ENCODE measurements around the gene ARL8A.

ARL8A gene

DNA sequence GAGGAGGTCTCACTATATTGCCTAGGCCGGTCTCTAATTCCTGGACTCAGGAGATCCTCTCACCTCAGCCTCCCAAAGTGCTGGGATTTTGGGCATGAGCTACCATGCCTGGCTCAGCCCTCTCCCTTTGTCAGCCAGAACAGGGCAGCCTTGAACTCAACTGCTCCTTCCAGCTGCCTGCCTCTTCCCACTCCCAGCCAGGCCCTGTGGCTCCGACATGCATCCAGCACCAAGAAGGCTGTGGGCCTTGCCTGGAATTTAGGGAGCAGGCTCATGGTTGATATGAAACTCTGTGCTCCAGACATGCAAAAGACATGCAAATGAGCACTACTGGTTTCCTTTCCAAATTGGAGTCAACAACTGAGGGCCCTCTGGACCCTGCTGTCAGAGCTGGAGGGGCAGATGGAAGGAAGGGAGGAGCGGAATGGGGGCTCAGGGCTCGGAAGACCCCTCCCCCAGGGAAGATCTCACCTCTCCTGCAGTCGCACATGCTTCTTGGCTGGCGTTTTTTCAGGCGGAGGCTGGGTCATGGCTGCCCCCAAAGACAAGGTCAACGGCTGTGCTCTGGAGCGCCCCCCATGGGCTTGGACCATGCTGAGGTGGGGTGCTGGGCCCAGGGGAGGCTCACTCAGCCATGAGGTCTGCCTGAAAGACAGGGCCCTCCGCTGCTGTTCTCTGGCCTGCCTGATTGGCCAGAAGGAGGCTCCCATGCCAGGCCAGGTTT lies 14.4 kb upstream of the ARL8A start:
- no peaks in the 10 kb centered on the region for H3K27me3 Mint-ChIP-seq
- H3K36me3 Mint-ChIP-seq, result peaks cover 49% of the 10 kb centered on the region
- CTCF ChIA-PET, result interaction anchor here (1.3 to 5.5 kb wide), 3 partner anchors 12 to 115 kb away, joined by 4 to 34 read pairs (median 19); no protein-coding TSS in a partner anchor
- peaks cover 79% of the 10 kb centered on the region for H3K4me1 Mint-ChIP-seq
- no peaks in the 10 kb centered on the region for H3K9me3 Mint-ChIP-seq
- H3K4me3 Mint-ChIP-seq, result peak overlapping the region; percentile 93
- H3K27ac Mint-ChIP-seq, result peak overlapping the region; percentile 99
- peak; percentile 49 for DNase-seq

DNA sequence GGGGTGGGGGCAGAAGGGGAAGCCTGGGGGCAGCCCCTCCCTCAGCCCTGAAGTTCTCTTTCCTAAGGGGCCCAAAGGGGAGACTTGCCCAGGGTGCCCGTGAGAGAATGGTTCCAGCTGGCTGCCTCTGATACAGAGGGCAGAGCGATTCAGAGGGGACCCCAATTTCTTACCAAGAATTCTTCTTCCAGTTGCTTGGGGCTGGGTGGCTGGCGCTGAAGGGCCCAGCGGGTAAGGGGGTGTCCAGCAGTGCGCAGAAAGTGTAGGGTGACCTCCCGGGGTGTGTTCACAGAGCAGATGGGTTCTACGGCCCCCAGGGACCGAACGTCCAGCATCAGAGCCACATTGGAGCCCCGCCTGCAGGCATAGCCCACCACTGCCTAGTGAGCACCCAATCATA lies 13.4 kb upstream of the ARL8A start:
- Mint-ChIP-seq H3K9me3 (no peaks in the 10 kb centered on the region), H3K27me3 (no peaks in the 10 kb centered on the region), H3K27ac (peak overlapping the region; percentile 71), H3K4me1 (peaks cover 73% of the 10 kb centered on the region), H3K4me3 (peak overlapping the region; percentile 38), H3K36me3 (peaks cover 57% of the 10 kb centered on the region)
- DNase-seq, result no peak
- CTCF ChIA-PET, result interaction anchor here (1.0 to 1.2 kb wide), 2 partner anchors 12 to 35 kb away, joined by 3 to 4 read pairs; partner anchors contain the start of gene LGR6

DNA sequence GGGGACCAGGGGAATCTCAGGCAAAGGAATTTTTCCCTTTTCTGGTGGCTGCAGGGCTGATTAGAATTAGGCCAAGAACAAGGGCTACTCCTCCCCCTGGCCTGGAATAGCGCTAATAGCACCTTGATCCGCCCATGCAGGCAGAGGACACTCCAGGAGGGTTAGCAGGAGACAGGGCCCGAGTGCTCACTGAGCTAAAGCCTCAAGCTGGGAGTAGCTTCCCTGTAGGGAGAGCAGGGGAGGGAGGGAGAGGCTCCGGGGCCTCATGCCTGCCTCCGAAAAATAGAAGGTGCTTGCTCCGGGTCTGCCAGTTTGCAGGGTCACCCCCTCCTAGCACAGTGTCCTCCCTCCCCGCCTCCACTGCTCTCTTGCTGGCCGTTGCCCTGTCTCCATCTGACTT lies 12.1 kb upstream of the ARL8A start:
- Mint-ChIP-seq H3K27me3 (no peaks in the 10 kb centered on the region), H3K4me3 (no peak overlapping the region), H3K27ac (no peak overlapping the region), H3K9me3 (no peaks in the 10 kb centered on the region), H3K4me1 (peaks cover 59% of the 10 kb centered on the region), H3K36me3 (peaks cover 68% of the 10 kb centered on the region)
- no peak for DNase-seq
- CTCF ChIA-PET, result interaction anchor here (1.2 to 3.5 kb wide), 2 partner anchors 9 to 10 kb away, joined by 4 to 22 read pairs; no protein-coding TSS in a partner anchor

DNA sequence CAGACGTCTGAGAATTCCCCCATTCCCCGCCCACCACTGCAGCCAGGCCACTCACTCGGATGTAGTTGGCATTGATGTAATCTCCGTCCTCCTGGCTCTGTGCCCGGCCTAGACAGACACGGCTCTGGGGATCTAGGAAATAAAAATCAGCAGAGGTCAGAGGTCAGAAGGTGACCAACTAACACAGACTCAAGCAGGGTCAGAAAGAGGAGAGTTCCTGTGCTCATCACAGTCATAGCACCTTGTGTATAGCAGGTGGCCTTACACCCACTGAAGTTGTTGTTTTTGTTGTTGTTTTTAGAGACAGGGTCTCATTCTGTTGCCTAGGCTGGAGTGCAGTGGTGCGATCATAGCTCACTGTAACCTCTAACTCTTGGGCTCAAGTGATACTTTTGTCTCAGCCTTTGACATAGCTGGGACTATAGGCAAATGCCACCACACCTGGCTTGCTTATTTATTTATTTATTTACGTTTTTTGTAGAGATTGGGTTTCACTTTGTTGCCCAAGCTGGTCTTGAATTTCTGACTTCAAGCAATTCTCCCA lies 11.0 kb upstream of the ARL8A start:
- Mint-ChIP-seq H3K36me3 (peaks cover 75% of the 10 kb centered on the region), H3K9me3 (no peaks in the 10 kb centered on the region), H3K4me3 (no peak overlapping the region), H3K27me3 (no peaks in the 10 kb centered on the region), H3K27ac (no peak overlapping the region), H3K4me1 (peaks cover 49% of the 10 kb centered on the region)
- CTCF ChIA-PET, result interaction anchor here (1.1 to 3.6 kb wide), 17 partner anchors 7 to 161 kb away, joined by 3 to 27 read pairs (median 6); partner anchors contain the start of gene ARL8A
- DNase-seq, result no peak

DNA sequence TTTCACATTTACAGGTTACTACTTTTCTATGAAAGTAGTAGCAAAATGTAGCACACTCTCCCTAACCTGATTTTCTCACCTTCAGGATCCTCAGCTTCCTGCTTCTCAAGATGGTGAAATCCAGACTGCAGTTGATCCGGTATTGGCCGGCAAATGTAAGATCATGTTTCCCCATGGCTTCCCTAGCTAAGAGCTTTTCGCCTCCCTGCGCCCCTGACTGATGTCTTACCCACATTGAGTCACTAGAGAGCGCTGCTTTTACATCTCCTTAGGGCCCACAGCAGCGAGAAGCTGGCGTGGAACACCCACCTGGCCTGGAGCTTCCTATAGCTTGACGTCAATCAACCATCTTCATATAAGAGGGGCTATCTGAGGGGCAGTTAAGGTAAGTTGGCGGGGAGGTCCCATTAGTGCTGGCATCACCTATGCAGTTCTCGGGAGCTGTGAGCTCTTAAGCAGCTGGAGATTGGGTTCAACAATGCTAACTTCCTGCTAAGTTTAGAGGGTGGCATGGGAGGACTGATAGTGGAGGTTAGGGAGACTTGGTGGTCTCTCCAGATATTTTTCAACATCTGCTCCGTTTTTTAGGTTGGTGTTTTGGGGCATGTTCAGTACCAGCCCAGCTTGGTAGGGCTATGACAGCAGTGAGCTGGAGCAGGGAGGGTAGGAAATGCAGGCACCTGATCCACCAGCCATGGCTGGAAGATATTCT lies 10.4 kb upstream of the ARL8A start:
- Mint-ChIP-seq H3K36me3 (peaks cover 77% of the 10 kb centered on the region), H3K4me3 (no peak overlapping the region), H3K4me1 (peaks cover 47% of the 10 kb centered on the region), H3K27me3 (no peaks in the 10 kb centered on the region), H3K27ac (peak overlapping the region; percentile 62), H3K9me3 (no peaks in the 10 kb centered on the region)
- CTCF ChIA-PET, result interaction anchor here (1.1 to 3.6 kb wide), 20 partner anchors 8 to 161 kb away, joined by 3 to 27 read pairs (median 6); partner anchors contain the start of gene ARL8A
- peak; percentile 70 for DNase-seq

DNA sequence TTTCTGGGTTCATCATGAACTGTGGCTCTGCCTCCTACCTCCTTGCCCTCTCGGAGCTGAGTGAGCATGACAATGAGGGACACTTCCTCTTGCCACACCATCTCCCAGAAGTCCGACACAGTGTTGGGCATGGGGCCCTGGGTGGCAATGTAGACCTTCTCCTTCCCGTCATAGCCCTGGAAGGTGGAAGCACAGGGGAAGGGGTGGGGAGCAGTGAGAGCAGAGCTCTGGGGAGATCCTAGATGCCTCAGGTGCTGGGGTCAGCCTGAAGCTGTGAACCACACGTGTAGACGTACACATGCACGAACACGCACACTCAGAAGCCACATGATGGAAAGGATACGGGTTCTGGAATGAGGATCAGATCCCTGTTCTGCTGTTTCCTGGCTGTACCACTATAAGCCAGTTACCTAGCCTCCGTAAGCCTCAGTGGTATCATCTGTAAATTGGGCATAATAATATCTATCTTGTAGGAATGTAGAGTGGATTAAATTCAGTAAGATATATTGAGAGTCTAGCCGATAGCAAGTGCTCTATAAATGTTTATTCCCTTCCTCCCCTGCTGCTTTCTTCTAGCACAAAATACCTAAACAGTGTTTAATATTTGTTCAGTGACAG lies 9.7 kb upstream of the ARL8A start:
- H3K4me1 Mint-ChIP-seq, result peaks cover 44% of the 10 kb centered on the region
- CTCF ChIA-PET, result interaction anchor here (1.1 to 3.6 kb wide), 19 partner anchors 8 to 162 kb away, joined by 3 to 27 read pairs (median 6); partner anchors contain the start of gene ARL8A
- H3K9me3 Mint-ChIP-seq, result no peaks in the 10 kb centered on the region
- H3K27me3 Mint-ChIP-seq, result no peaks in the 10 kb centered on the region
- peaks cover 75% of the 10 kb centered on the region for H3K36me3 Mint-ChIP-seq
- no peak overlapping the region for H3K4me3 Mint-ChIP-seq
- no peak for DNase-seq
- peak overlapping the region; percentile 62 for H3K27ac Mint-ChIP-seq

DNA sequence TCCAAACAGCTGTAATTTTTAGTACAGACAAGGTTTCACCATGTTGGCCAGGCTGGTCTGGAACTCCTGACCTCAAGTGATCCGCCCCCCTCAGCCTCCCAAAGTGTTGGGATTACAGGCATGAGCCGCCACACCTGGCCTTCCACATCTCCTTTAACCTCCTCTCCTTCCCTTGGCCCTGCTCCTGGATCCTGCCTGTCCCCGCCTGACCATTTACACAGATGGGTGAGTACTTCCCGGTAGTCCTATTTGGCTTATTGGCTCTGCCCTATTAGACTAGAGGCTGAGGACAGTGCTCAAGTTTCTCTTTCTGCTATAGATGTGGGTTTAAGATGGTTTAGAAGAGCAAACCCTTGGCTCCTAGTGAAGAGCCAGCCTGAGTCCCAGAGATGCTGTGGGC lies 8.7 kb upstream of the ARL8A start:
- DNase-seq, result no peak
- CTCF ChIA-PET, result interaction anchor here (1.2 to 3.6 kb wide), 4 partner anchors 13 to 163 kb away, joined by 3 to 27 read pairs (median 18); no protein-coding TSS in a partner anchor
- no peak overlapping the region for H3K27ac Mint-ChIP-seq
- no peak overlapping the region for H3K4me3 Mint-ChIP-seq
- no peaks in the 10 kb centered on the region for H3K27me3 Mint-ChIP-seq
- no peaks in the 10 kb centered on the region for H3K9me3 Mint-ChIP-seq
- peaks cover 37% of the 10 kb centered on the region for H3K4me1 Mint-ChIP-seq
- peaks cover 72% of the 10 kb centered on the region for H3K36me3 Mint-ChIP-seq

DNA sequence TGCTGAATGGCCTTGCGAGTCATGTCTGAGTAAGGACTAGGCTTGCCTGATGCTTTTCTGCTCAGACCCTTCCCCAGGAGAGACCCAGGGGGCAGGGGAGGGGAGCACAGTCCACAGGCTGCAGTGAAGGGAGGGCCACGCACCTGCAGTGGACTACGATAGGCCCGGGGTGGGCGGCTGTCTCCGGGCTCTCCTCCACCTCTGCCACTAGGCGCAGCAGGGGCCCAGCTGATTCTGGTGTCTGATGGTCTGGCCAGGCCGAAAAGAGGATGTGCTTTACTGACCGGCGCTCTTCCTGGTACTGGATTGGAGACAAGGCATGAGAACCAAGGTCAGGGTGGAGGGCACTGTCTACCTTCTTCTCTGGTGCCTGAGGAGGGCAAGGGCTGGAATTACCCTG lies 7.9 kb upstream of the ARL8A start:
- Mint-ChIP-seq H3K4me3 (no peak overlapping the region), H3K27me3 (no peaks in the 10 kb centered on the region), H3K9me3 (no peaks in the 10 kb centered on the region), H3K27ac (no peak overlapping the region), H3K36me3 (peaks cover 69% of the 10 kb centered on the region), H3K4me1 (peaks cover 30% of the 10 kb centered on the region)
- CTCF ChIA-PET, result interaction anchor here (0.7 kb wide), 1 partner anchor 38 kb away, joined by 3 read pairs; no protein-coding TSS in a partner anchor
- no peak for DNase-seq

DNA sequence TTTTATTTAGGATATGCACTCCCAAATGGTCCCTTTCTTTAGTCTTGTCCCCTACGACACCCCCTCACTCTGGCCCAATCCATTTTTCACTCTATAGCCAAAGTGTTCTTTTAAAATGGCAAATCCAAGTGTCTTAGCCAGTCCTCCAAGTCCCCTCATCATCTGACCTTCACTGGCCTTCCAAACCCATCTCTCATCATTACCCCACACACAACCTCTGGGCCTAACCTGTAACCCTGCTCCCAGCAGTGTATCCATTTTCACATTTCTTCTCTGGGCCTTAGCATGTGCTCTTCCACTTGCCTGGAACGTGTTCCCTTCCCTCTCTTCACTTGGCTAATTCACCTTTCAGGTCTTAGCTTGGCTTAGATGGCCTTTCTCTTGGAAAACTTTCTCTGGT lies 6.5 kb upstream of the ARL8A start:
- Mint-ChIP-seq H3K36me3 (peaks cover 63% of the 10 kb centered on the region), H3K27me3 (no peaks in the 10 kb centered on the region), H3K4me3 (no peak overlapping the region), H3K4me1 (peaks cover 25% of the 10 kb centered on the region), H3K9me3 (no peaks in the 10 kb centered on the region), H3K27ac (peak overlapping the region; percentile 24)
- DNase-seq, result no peak
- CTCF ChIA-PET, result no interaction called here

DNA sequence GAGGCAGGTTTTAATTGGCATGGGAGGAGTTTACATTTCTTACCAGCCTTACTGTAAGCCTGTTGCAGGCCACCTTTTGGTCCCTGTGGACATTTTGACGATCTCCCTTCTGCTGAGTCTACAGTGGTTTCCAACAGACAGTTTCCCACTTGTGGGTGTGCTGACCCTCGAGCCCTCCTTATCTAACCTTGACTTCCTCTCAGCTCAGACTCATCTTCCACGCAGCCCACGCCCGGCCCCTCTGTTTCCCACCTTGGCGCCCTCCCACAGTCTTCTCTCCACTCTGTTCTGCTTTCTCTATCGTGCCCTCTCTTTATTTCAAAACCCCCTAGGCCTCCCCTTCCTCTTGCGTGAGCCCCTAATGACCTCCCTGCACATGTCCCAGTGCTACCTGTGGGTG lies 6.1 kb upstream of the ARL8A start:
- Mint-ChIP-seq H3K27ac (peak overlapping the region; percentile 24), H3K4me3 (no peak overlapping the region), H3K36me3 (peaks cover 61% of the 10 kb centered on the region), H3K27me3 (no peaks in the 10 kb centered on the region), H3K9me3 (no peaks in the 10 kb centered on the region), H3K4me1 (peaks cover 24% of the 10 kb centered on the region)
- CTCF ChIA-PET, result no interaction called here
- no peak for DNase-seq

DNA sequence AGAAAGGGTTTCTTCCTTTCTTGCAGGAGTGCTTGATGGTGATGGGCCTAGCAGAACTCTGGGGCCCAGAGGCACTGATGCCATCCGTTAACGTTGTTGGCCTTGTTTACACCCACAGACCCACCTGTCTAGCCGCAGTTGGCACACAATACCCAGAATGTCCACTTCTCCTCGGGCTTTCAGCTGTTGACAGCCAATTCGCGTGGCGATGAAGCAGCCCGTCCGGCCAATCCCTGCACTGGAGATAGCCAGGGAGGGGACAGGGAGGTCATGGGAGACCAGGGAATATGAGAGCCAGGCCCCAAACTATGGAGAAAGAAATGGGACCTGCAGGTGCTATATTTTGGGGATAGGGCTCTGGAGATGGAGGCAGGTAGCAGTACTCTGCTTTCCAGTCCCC lies 5.7 kb upstream of the ARL8A start:
- Mint-ChIP-seq H3K4me1 (peaks cover 24% of the 10 kb centered on the region), H3K27me3 (no peaks in the 10 kb centered on the region), H3K9me3 (no peaks in the 10 kb centered on the region), H3K36me3 (peaks cover 58% of the 10 kb centered on the region), H3K27ac (no peak overlapping the region), H3K4me3 (no peak overlapping the region)
- CTCF ChIA-PET, result no interaction called here
- no peak for DNase-seq

DNA sequence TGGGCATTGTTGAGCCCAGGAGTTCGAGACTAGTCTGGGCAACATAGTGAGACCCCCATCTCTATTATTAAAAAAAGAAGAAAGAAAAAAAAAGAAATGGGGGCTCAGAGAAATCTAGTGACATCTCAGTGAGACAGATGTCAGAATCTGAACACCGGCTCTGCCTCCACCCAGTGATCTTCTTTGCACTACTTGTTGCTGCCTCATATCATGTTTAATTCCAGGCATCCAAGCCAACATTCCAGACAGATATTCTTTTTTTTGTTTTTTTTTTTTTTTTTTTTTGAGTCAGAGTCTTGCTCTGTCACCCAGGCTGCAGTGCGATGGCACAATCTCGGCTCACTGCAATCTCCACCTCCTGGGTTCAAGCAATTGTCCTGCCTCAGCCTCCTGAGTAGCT lies 5.0 kb upstream of the ARL8A start:
- Mint-ChIP-seq H3K27me3 (no peaks in the 10 kb centered on the region), H3K4me3 (no peak overlapping the region), H3K9me3 (no peaks in the 10 kb centered on the region), H3K27ac (no peak overlapping the region), H3K36me3 (peaks cover 51% of the 10 kb centered on the region), H3K4me1 (peaks cover 21% of the 10 kb centered on the region)
- no peak for DNase-seq
- CTCF ChIA-PET, result no interaction called here

DNA sequence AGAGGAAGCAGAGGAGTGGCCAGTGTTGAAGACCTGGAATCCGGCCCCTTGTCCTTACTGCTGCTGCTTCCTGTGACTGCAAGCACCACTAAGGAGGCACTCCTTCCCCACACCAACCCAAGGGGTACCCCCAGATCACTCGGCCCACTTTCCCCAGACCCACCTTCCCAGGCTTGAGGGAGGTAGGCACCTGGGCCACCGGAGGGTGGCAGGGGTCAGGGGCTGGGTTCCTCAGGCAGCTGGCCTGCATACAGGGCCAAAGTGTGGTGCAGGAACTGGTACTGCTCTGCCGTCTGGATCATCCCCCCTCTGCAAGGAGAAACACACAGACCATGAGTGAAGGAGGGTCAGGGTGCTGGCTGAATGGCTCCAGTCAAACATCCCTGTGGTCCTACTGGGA lies 3.9 kb upstream of the ARL8A start:
- H3K27me3 Mint-ChIP-seq, result no peaks in the 10 kb centered on the region
- CTCF ChIA-PET, result interaction anchor here (0.6 to 1.4 kb wide), 3 partner anchors 11 to 489 kb away, joined by 3 read pairs; no protein-coding TSS in a partner anchor
- DNase-seq, result no peak
- H3K9me3 Mint-ChIP-seq, result no peaks in the 10 kb centered on the region
- H3K27ac Mint-ChIP-seq, result no peak overlapping the region
- H3K36me3 Mint-ChIP-seq, result peaks cover 49% of the 10 kb centered on the region
- peaks cover 21% of the 10 kb centered on the region for H3K4me1 Mint-ChIP-seq
- no peak overlapping the region for H3K4me3 Mint-ChIP-seq

DNA sequence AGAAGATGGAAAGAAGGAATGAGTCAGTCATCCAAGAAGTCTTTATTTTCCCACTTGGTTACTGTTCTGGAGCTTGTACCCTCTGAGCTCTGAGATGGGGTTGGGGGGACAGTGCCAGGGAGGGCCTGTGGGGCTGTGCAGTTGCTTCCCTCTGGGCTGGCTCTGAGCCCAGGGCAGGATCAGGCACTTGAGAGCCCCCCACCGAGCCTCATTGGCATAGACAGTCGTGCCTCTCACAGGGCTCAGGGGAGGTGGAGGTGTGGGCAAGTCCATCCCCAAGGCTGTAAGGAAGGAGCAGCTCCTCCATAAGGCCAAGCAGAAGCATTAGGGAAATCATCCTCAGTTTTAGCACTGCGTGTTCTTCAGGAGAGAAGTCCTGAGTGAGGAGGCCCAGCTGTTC lies 2.5 kb upstream of the ARL8A start:
- Mint-ChIP-seq H3K4me3 (no peak overlapping the region), H3K27me3 (no peaks in the 10 kb centered on the region), H3K36me3 (peaks cover 38% of the 10 kb centered on the region), H3K9me3 (no peaks in the 10 kb centered on the region), H3K27ac (no peak overlapping the region), H3K4me1 (peaks cover 33% of the 10 kb centered on the region)
- DNase-seq, result no peak
- CTCF ChIA-PET, result interaction anchor here (0.6 to 2.0 kb wide), 5 partner anchors 11 to 201 kb away, joined by 3 to 8 read pairs (median 3); partner anchors contain the start of genes LGR6 and LMOD1
